AG09309 (cell line): ENCODE results near the gene SCN3B.

Experiments used
- DNase-seq: peaks from one replicate; pipeline ENCODE4 v3.0.0-alpha.2; 2010; ENCODE audit warnings: low read depth
- H3K4me3 ChIP-seq: 2 replicates; pipeline ENCODE4 v1.5.1; 2011; ENCODE audit warnings: mild to moderate bottlenecking, low read depth, low read length, moderate library complexity; ENCODE audit not compliant: control insufficient read depth
- CTCF ChIP-seq: IDR thresholded peaks from 2 replicates; pipeline ENCODE4 v1.5.1; 2011; ENCODE audit warnings: mild to moderate bottlenecking, low read depth, low read length, inconsistent platforms; ENCODE audit not compliant: insufficient read depth, control insufficient read depth; ENCODE audit errors: missing control alignments

Gene SCN3B

DNA sequence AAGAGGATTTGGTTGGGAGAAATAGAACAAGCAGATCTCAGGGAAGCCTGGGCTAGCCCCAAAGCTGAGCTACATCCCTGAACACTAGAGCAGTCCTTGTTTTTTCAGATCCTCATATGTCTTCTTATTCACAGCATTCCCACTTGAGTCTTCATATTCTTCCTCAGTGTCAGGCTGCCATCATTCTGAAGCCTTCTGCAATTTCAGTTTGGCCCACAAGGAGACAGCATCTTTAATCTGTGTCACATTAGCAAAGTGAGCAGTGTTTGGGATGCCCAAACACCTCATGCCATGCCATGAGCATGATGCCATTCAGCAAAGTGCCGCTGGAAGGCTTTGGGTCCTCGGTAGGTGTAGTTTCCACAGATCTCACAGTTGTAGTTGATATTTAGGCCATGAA is 56.6 kb downstream of the SCN3B start:
- no peak overlapping the region for H3K4me3 ChIP-seq
- no peak for DNase-seq
- TF ChIP-seq CTCF: no peak

GRCh38 chr11:123594921-123595320 is 59.5 kb downstream of the SCN3B start:
- DNase-seq: no peak
- no peak for TF ChIP-seq CTCF
- H3K4me3 ChIP-seq: no peak overlapping the region

GRCh38 chr11:123594188-123594901 is 60.1 kb downstream of the SCN3B start:
- H3K4me3 ChIP-seq: no peak overlapping the region
- DNase-seq: no peak
- no peak for TF ChIP-seq CTCF

DNA sequence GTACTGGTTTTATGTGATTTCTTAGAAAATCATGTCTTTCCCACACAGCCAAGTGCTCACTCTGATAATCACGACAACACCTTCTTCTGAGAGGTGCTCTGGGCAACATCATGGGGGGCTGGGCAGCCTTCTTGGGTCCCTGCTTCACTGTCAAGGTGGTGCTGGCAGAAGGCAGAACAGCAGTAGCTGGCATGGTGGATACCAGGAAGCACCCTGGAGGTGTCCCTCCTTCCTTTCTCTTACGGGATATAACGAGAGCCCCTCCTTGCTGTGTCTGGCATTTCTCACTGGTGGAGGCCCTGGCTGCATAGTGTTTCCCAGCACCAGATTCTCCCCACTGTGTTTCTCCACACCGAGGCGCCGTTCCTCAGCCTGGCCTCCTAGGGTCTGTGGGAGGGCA is 60.9 kb downstream of the SCN3B start:
- no peak for DNase-seq
- TF ChIP-seq CTCF: no peak
- H3K4me3 ChIP-seq: no peak overlapping the region

DNA sequence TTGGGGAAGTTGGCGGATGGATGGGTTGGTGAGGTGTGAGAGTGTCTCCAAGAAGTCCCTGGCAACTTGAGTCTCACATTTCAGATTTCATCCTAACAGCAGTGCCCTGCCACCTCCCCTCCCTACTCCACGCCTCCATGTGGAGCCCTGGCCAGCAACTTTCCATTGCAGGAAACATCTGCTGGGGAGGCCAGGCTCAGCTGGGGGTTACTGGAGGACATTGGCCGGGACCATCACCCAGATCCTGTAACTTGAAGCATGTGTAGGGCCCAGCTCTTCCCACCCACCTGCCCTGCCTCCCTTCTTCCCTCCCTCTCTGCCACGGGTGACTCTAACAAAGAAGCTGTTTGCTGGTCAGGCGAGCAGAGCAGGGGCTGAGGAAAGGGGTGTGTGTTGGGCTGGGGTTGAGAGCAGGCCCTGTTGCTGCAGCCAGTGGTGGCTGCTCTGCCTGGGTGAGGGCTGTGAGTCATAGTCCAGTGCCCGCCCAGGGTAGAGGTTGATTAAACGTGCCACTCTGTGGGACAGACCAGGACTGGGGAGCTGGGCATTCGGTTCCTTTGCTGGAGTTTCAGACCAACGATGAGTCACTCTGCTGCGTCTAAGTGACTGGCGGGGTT is 64.0 kb downstream of the SCN3B start:
- peak; percentile 34 for DNase-seq
- H3K4me3 ChIP-seq: no peak overlapping the region
- no peak for TF ChIP-seq CTCF

GRCh38 chr11:123588864-123589262 is 65.6 kb downstream of the SCN3B start:
- DNase-seq: no peak
- no peak for TF ChIP-seq CTCF
- no peak overlapping the region for H3K4me3 ChIP-seq
